ENCODE measurements around the gene CHMP4A. TPM values are rescaled to one million over a fixed set of nuclear protein-coding genes. Genes with fewer than 3 reads are reported as not detected.

The CHMP4A gene
- total RNA-seq, 1 experiment from 2014 or later, result 32.7 TPM

DNA sequence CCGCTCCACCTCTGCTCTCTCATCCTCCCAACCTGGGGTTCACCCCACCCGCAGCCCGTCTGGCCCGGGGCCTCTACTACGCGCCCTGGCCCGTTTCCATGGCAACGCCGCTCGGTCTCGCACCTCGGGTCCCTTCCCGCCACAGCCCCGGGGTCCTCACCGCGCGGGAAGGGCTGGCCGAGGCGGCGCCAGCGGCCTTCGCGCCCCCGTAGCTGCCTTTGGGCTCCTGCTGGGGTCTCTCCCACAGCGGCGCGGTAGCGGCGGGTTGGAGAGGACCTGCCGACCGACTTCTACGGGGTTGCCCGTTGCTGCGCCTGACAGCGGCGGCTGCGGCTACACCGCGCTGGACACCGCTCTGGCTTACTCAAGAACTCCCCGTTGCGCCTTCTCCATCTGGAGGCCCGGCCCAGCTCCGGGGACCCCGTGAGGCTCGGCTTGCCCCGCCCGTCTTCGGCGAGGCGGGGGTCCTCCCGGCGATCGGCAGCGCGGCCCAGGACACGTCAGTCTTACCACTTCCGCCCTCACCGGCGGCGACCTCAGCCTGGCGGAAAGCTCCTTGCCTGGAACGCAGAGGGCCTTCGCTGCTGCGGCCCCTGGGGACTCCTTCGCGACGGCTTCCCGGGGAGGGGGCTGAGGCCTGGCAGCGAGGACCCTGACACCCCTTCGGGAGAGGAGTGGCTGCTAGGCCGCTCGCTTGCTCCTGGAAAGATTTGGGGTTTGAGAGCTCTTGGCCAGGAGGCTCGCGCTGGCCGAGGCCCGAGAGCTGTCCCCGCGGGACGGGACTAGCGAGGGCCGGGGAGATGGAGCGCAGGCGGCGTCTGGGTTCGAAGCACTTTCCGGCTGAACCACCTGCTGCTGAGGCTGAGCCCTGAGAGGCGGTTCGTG lies 17.9 kb downstream of the CHMP4A start, which contains the start of gene TM9SF1 (continued):
- TF ChIP-seq, protein P1, sequence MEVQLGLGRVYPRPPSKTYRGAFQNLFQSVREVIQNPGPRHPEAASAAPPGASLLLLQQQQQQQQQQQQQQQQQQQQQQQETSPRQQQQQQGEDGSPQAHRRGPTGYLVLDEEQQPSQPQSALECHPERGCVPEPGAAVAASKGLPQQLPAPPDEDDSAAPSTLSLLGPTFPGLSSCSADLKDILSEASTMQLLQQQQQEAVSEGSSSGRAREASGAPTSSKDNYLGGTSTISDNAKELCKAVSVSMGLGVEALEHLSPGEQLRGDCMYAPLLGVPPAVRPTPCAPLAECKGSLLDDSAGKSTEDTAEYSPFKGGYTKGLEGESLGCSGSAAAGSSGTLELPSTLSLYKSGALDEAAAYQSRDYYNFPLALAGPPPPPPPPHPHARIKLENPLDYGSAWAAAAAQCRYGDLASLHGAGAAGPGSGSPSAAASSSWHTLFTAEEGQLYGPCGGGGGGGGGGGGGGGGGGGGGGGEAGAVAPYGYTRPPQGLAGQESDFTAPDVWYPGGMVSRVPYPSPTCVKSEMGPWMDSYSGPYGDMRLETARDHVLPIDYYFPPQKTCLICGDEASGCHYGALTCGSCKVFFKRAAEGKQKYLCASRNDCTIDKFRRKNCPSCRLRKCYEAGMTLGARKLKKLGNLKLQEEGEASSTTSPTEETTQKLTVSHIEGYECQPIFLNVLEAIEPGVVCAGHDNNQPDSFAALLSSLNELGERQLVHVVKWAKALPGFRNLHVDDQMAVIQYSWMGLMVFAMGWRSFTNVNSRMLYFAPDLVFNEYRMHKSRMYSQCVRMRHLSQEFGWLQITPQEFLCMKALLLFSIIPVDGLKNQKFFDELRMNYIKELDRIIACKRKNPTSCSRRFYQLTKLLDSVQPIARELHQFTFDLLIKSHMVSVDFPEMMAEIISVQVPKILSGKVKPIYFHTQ (CRISPR knock-in tag; IDR thresholded peaks at IDR 0.05), result no peak
- TF ChIP-seq, protein P2, sequence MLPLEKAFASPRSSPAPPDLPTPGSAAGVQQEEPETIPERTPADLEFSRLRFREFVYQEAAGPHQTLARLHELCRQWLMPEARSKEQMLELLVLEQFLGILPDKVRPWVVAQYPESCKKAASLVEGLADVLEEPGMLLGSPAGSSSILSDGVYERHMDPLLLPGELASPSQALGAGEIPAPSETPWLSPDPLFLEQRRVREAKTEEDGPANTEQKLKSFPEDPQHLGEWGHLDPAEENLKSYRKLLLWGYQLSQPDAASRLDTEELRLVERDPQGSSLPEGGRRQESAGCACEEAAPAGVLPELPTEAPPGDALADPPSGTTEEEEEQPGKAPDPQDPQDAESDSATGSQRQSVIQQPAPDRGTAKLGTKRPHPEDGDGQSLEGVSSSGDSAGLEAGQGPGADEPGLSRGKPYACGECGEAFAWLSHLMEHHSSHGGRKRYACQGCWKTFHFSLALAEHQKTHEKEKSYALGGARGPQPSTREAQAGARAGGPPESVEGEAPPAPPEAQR (CRISPR knock-in tag; IDR thresholded peaks at IDR 0.05), result no peak
- TF ChIP-seq ERG (CRISPR knock-in tag; IDR thresholded peaks at IDR 0.05) (0 out of 2 replicates have a peak, but pooled peaks have one; percentile 45), ZNF263 (CRISPR knock-in tag; IDR thresholded peaks at IDR 0.05; ENCODE audit: low read depth) (no peak; the same call in 1 of the 2 replicates), ZNF232 (CRISPR knock-in tag; IDR thresholded peaks at IDR 0.05) (peak; percentile 78; the same call in 1 of the 2 replicates), JUN (CRISPR knock-in tag; IDR thresholded peaks at IDR 0.05) (peak; percentile 42; the same call in 1 of the 2 replicates), SP1 (CRISPR knock-in tag; conservative IDR thresholded peaks at IDR 0.05) (no peak; the same call in 1 of the 2 replicates), ZNF512 (CRISPR knock-in tag; IDR thresholded peaks at IDR 0.05; ENCODE audit: borderline replicate concordance) (no peak), MXD4 (CRISPR knock-in tag; IDR thresholded peaks at IDR 0.05; ENCODE audit: borderline replicate concordance) (no peak), SMAD4 (CRISPR knock-in tag; IDR thresholded peaks at IDR 0.05) (peak; percentile 66; the same call in 1 of the 2 replicates), USF2 (CRISPR knock-in tag; IDR thresholded peaks at IDR 0.05) (peak; percentile 18), ZBTB43 (CRISPR knock-in tag; IDR thresholded peaks at IDR 0.05) (peak; percentile 33; the same call in 1 of the 2 replicates), TEAD4 (CRISPR knock-in tag; IDR thresholded peaks at IDR 0.05) (peak; percentile 56; the same call in 1 of the 2 replicates), FOXK1 (CRISPR knock-in tag; IDR thresholded peaks at IDR 0.05) (no peak)
- TF ChIP-seq, protein P3, sequence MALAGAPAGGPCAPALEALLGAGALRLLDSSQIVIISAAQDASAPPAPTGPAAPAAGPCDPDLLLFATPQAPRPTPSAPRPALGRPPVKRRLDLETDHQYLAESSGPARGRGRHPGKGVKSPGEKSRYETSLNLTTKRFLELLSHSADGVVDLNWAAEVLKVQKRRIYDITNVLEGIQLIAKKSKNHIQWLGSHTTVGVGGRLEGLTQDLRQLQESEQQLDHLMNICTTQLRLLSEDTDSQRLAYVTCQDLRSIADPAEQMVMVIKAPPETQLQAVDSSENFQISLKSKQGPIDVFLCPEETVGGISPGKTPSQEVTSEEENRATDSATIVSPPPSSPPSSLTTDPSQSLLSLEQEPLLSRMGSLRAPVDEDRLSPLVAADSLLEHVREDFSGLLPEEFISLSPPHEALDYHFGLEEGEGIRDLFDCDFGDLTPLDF (CRISPR knock-in tag; IDR thresholded peaks at IDR 0.05), result peak; percentile 80
- TF ChIP-seq, protein P4, sequence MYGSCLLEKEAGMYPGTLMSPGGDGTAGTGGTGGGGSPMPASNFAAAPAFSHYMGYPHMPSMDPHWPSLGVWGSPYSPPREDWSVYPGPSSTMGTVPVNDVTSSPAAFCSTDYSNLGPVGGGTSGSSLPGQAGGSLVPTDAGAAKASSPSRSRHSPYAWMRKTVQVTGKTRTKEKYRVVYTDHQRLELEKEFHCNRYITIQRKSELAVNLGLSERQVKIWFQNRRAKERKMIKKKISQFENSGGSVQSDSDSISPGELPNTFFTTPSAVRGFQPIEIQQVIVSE (CRISPR knock-in tag; IDR thresholded peaks at IDR 0.05; ENCODE audit: borderline replicate concordance), result 0 out of 2 replicates have a peak, but pooled peaks have one; percentile 43
- TF ChIP-seq, protein P5, sequence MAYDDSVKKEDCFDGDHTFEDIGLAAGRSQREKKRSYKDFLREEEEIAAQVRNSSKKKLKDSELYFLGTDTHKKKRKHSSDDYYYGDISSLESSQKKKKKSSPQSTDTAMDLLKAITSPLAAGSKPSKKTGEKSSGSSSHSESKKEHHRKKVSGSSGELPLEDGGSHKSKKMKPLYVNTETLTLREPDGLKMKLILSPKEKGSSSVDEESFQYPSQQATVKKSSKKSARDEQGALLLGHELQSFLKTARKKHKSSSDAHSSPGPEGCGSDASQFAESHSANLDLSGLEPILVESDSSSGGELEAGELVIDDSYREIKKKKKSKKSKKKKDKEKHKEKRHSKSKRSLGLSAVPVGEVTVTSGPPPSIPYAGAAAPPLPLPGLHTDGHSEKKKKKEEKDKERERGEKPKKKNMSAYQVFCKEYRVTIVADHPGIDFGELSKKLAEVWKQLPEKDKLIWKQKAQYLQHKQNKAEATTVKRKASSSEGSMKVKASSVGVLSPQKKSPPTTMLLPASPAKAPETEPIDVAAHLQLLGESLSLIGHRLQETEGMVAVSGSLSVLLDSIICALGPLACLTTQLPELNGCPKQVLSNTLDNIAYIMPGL (CRISPR knock-in tag; IDR thresholded peaks at IDR 0.05), result peak; percentile 74; the same call in 1 of the 2 replicates
- TF ChIP-seq, protein P6, sequence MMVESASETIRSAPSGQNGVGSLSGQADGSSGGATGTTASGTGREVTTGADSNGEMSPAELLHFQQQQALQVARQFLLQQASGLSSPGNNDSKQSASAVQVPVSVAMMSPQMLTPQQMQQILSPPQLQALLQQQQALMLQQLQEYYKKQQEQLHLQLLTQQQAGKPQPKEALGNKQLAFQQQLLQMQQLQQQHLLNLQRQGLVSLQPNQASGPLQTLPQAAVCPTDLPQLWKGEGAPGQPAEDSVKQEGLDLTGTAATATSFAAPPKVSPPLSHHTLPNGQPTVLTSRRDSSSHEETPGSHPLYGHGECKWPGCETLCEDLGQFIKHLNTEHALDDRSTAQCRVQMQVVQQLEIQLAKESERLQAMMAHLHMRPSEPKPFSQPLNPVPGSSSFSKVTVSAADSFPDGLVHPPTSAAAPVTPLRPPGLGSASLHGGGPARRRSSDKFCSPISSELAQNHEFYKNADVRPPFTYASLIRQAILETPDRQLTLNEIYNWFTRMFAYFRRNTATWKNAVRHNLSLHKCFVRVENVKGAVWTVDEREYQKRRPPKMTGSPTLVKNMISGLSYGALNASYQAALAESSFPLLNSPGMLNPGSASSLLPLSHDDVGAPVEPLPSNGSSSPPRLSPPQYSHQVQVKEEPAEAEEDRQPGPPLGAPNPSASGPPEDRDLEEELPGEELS (CRISPR knock-in tag; IDR thresholded peaks at IDR 0.05), result peak; percentile 84; the same call in 1 of the 2 replicates
